DOHH2 (cell line): Measurements from ENCODE around the gene XIRP2.

Experiments used
- CTCF ChIP-seq: fragments of 200-600 bp; sonication (generic); IDR thresholded peaks from one replicate; pipeline ENCODE4 v1.5.1; 2014; ENCODE audit warnings: antibody characterized with exemption, mild to moderate bottlenecking, low read depth, low read length; ENCODE audit not compliant: poor library complexity, severe bottlenecking
- EZH2phosphoT487 ChIP-seq: fragments of 200-600 bp; sonication (generic); IDR thresholded peaks from 2 replicates; pipeline ENCODE4 v1.6.1; 2017; ENCODE audit warnings: borderline replicate concordance, mild to moderate bottlenecking, antibody characterized with exemption, low read length, moderate library complexity, mixed read lengths

GRCh38 chr2:167017021-167017420 is 128.7 kb downstream of the XIRP2 start:
- TF ChIP-seq CTCF (no peak), EZH2phosphoT487 (no peak)
